ENCODE measurements around the gene MAPKAP1.

Gene MAPKAP1

GRCh38 chr9:125457357-125457756, 249.7 kb downstream of the MAPKAP1 start:
- DNase-seq (ENCODE audit: low spot score): no peak

- DNase-seq (ENCODE audit: low spot score): no peak
These were observed 251.1 kb downstream of the MAPKAP1 start for GRCh38 chr9:125455876-125456275.

GRCh38 chr9:125455132-125455531, 251.9 kb downstream of the MAPKAP1 start:
- DNase-seq (ENCODE audit: low spot score): no peak

- no peak for DNase-seq (ENCODE audit: low spot score)
These were observed 259.7 kb downstream of the MAPKAP1 start for GRCh38 chr9:125447202-125447802.

GRCh38 chr9:125446561-125447094, 260.4 kb downstream of the MAPKAP1 start:
- DNase-seq (ENCODE audit: low spot score): no peak

- no peak for DNase-seq (ENCODE audit: low spot score)
These were observed 262.0 kb downstream of the MAPKAP1 start for GRCh38 chr9:125444956-125445506.

- no peak for DNase-seq (ENCODE audit: low spot score)
These were observed 262.8 kb downstream of the MAPKAP1 start for GRCh38 chr9:125444166-125444565.

- DNase-seq (ENCODE audit: low spot score): no peak
These were observed 263.6 kb downstream of the MAPKAP1 start for GRCh38 chr9:125443367-125443766.

GRCh38 chr9:125442452-125442851, 264.6 kb downstream of the MAPKAP1 start:
- no peak for DNase-seq (ENCODE audit: low spot score)

- no peak for DNase-seq (ENCODE audit: low spot score)
These were observed 266.6 kb downstream of the MAPKAP1 start for GRCh38 chr9:125440411-125440810.

- no peak for DNase-seq (ENCODE audit: low spot score)
These were observed 267.4 kb downstream of the MAPKAP1 start for GRCh38 chr9:125439434-125440272.

- no peak for DNase-seq (ENCODE audit: low spot score)
These were observed 268.2 kb downstream of the MAPKAP1 start for GRCh38 chr9:125438506-125439433.

GRCh38 chr9:125437771-125438221, 269.2 kb downstream of the MAPKAP1 start:
- no peak for DNase-seq (ENCODE audit: low spot score)

GRCh38 chr9:125436613-125437443, 270.2 kb downstream of the MAPKAP1 start:
- DNase-seq (ENCODE audit: low spot score): no peak

GRCh38 chr9:125435776-125436612, 271.0 kb downstream of the MAPKAP1 start:
- no peak for DNase-seq (ENCODE audit: low spot score)

- DNase-seq (ENCODE audit: low spot score): no peak
These were observed 271.8 kb downstream of the MAPKAP1 start for GRCh38 chr9:125434986-125435775.

- no peak for DNase-seq (ENCODE audit: low spot score)
These were observed 273.5 kb downstream of the MAPKAP1 start for GRCh38 chr9:125433461-125434011.

GRCh38 chr9:125432715-125433385, 274.2 kb downstream of the MAPKAP1 start:
- no peak for DNase-seq (ENCODE audit: low spot score)

Data from AG08395 (cell line).